Activated gamma-delta T cell treated with Interleukin-2 at 50 U/mL for 16 hours (primary cell): ENCODE results near the gene SNAP91.
A peak's percentile ranks its signal among the peaks of the same experiment; 100 is the strongest.

Experiments used
- DNase-seq: peaks from one replicate; pipeline ENCODE4 v3.0.0-alpha.2; 2020

The SNAP91 gene

GRCh38 chr6:83536647-83537589, 172.0 kb downstream of the SNAP91 start:
- DNase-seq, result no peak

GRCh38 chr6:83536034-83536646, 172.8 kb downstream of the SNAP91 start:
- peak; percentile 34 for DNase-seq

- DNase-seq, result no peak
Measured at GRCh38 chr6:83518816-83519480, 190.0 kb downstream of the SNAP91 start.

- no peak for DNase-seq
Measured at GRCh38 chr6:83517500-83517899, 191.4 kb downstream of the SNAP91 start.

- peak; percentile 6 for DNase-seq
Measured at GRCh38 chr6:83514866-83515466, 193.9 kb downstream of the SNAP91 start.

- DNase-seq, result no peak
Measured at GRCh38 chr6:83514466-83514865, 194.4 kb downstream of the SNAP91 start.

- peak; percentile 4 for DNase-seq
Measured at GRCh38 chr6:83511901-83512681, 196.8 kb downstream of the SNAP91 start, which contains the start of gene PRSS35. PRSS35 (plus strand) TSS chr6:83512534; CDS start chr6:83523442, 10,908 bp downstream.

- DNase-seq, result no peak
Measured at GRCh38 chr6:83511266-83511665, 197.6 kb downstream of the SNAP91 start.

GRCh38 chr6:83510791-83511190, 198.1 kb downstream of the SNAP91 start:
- DNase-seq, result no peak

GRCh38 chr6:83509441-83509840, 199.5 kb downstream of the SNAP91 start:
- DNase-seq, result no peak

- no peak for DNase-seq
Measured at GRCh38 chr6:83505356-83505755, 203.5 kb downstream of the SNAP91 start.
